ENCODE measurements around the gene NFRKB.
A peak's percentile ranks its signal among the peaks of the same experiment; 100 is the strongest.

Gene NFRKB

DNA sequence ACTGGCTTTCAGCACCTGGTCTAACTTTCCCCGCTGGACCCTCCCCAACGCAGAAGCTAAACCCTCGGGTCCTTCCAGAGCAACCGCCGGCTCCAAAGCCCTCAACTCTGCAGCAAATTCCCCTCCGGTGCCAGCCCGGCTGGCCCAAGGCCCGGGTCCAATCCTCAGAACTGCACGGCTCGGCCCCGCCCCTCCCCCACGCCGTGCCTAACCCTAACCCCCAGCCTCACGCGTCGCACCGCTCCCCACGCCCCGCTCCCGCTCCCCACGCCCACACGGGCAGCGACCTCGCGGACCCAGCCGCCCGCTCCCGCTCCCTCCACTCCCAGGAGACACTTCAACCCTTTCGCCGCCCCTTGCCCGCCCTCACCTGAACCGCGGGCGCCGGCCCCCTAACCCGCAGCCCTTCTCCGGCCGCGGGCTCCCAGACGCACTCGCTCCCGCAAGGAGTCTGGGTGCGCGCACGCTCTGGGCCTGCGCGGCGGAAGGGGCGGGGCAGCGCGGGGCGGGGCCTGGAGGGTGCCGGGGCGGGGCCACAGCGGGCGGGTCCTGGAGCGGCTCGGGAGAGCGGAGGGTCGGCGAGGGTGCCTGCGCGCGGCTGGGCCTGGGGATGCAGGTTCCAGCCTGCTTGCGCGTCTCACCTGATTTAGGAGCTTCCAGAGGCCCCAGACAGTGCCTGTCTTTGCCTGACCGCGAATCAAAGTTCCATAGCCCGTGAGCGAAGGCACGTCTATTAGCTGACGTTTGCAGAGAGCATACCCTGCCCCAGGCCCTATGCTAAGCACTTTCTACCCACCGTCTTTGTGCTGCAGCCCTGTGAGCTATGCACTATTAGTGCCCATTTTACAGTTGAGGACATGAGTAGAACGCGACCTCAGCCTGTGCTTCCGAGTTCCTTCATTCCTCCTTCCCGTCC lies at the start of gene NFRKB:
TSS of gene NFRKB (minus strand) at position 453 of the 916 bp plus-strand sequence. CDS start 2,729 bp downstream, outside the sequence.
- DNase-seq (ENCODE audit: low read depth in 2 of 2) = peak; percentile 88

DNA sequence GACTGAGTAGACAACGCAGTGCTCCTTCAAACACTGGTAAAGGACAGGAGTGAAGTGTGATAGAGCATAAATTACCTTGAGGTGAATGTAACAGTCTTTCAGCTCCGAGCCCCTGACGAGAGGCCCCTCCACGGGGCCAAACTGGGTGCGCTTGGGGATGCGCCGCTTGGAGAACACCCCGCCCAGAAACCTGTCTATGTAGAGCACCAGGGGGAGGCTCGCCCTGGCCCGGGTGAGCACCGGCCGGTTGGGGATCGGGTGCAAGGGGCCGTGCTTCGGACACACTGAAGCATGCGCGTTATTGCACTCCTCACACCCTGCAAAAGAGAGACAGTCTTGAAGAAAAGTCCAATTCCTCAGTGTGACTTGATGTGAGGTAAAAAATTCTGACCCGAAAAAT lies 49.3 kb upstream of the NFRKB start:
- DNase-seq (ENCODE audit: low read depth in 2 of 2) = no peak

DNA sequence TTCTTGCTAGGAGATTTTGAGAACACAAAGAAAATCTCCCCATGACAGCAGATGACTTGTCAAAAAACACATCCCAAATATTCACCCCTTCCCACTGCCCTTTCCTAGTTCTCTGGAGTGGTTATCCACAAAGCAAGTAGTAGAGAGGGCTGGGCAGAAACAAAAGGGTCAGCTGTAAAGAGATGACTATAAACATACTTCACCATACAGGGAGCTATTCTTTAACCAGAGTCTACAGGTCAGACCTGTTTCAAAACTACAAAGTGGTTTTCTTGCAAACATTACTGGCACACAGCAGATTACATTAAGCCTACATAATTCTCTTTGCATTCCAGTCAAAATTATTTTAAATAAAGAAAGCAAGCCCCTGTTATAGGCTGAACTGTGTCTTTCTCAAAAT lies 47.7 kb upstream of the NFRKB start:
- DNase-seq (ENCODE audit: low read depth in 2 of 2) = no peak

DNA sequence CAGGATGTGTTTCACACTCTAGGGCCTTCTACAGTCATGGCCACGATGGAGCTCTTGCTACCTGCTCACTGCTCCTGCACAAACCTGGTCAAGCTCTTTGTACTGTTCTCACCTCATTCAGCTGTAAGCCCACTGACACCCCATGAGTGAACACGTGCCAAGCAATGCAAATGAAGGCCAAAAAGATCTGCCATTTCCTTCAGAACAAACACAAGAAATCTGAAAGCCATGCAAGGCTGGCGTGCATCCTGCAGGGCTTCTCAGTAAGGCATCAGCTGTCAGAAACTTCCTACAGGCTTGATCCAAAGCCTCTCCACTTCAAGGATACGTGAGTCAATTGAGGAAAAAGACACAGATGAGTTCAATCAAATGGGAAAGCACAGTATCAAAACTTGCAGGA lies 44.1 kb upstream of the NFRKB start:
- no peak for DNase-seq (ENCODE audit: low read depth in 2 of 2)

DNA sequence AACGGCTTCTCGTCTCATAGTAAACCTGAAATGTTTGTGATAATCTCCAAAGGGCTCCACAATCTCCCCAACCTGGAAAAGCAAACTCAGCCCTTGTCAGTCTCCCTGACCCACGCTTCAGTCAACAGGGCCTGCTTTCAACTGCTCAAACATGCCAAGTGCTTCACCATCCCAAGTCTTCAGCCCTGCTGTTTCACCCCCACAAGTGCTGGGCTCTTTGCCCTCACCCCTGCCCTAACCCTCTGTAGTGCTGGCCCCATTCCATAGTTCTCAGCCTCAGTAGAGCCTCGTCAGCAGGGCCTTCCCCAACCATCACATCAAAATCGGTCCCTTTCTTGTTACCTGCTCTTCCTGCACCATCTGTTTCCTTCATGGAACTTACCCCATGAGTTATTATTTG lies 43.4 kb upstream of the NFRKB start:
- no peak for DNase-seq (ENCODE audit: low read depth in 2 of 2)

DNA sequence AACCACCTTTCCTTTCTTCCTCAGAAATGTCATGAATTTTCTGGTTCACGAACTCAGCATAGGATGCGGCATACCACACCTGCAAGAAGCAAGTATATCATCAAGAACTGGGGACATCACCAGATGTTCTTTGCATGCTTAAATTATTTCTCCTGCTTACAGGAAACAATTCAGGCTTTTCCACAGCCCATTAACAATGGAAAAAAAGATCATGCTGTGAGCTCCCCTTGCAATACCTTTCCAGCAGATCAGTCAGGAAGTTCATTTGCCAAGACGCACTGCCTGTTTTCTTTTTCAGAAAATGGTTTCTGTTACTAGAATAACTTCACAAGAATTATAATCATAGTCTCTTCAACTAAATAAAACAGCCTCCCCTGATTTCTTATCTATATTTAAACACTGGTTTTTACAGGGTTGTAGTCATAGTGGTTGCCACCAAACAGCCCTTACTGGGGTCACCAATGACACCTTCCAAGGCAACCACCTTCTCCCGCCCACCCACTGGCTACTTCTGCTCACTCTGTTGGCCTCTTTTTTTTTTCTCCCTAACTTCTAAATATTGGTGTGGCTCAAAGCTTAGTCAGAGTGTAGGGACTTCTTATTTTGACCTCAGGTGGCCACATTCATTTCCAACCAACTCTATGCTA lies 42.3 kb upstream of the NFRKB start:
- DNase-seq (ENCODE audit: low read depth in 2 of 2) = no peak

DNA sequence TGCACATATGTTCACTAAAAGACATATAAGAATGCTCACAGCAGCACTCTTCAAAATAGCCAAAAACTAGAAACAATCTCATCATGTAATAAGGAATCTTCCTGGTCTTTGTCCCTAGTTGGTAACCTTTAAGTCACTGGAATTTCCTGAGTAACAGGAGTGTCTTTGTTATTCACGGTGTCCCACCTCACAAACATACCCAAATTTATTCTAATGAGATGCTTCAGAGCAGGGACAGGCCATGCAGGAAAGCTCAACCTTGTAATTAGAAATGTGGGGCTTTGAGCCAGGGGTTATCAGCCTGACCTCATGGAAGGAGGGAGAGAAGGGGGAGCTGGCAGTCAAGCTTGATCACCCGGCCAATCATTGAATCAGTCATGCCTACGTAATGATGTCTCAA lies 40.3 kb upstream of the NFRKB start:
- no peak for DNase-seq (ENCODE audit: low read depth in 2 of 2)

DNA sequence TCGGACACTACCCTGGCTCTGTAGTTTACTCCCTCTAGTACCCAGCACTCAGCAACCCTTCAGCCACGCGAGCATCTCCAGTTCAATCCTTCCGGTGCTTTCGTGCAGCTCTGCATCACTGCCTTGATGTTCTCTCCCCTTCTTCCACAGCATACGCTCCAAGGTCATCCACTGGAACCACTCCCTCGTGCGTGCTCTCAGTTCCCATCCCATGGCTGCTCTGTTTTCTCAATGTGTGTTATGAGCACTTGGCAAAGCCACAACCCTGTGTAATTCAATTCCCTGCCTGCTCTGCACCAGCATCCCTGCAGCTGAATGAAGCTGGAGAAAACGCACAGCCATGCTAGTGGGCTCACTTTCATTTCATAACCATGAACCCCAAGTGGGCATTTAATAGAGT lies 38.5 kb upstream of the NFRKB start:
- no peak for DNase-seq (ENCODE audit: low read depth in 2 of 2)

DNA sequence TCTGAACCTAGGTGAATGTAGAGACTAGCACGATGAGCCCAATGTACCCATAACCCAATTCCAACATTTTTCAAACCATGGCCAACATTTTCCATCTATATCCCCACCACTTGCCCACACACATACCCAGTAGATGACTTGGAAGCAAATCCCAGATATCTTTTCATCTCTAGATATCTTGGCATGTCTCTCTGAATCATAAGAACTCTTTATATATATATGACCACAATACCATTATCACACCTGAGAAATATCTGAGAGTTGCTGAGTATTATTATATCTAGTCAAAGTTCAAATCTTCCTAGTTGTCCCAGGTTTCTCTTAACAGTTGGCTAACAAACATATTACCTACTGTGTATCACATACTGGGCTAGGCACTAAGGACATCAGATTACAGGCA lies 37.9 kb upstream of the NFRKB start:
- DNase-seq (ENCODE audit: low read depth in 2 of 2) = no peak

DNA sequence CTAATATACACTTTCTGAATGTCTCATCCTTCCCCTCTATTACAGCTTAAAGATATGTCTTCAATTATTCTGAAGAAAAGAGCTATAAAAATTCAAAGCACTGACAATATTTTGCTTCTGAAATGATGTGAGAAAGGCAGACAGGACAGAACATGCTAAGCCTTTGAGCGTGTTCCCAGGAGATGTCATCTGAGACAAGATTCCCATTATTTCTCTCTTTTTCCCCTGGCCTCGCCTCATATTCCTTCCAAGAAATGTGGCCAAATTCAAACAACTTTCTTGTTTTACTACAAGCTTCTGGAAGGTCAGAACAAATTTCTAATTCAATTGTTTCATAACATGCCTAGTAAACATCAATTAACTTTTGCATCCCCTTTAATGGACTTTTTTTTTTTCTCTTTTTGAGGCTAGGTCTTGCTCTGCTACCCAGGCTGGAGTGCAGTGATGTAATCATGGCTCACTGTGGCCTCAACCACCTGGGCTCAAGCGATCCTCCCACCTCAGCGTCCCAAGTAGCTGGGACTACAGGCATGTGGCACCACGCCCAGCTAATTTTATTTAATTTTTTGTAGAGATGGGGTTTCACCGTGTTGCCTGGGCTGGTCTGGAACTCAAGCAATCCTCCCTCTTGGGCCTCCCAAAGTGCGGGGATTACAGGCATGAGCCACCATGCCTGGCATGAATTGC lies 37.1 kb upstream of the NFRKB start:
- no peak for DNase-seq (ENCODE audit: low read depth in 2 of 2)

DNA sequence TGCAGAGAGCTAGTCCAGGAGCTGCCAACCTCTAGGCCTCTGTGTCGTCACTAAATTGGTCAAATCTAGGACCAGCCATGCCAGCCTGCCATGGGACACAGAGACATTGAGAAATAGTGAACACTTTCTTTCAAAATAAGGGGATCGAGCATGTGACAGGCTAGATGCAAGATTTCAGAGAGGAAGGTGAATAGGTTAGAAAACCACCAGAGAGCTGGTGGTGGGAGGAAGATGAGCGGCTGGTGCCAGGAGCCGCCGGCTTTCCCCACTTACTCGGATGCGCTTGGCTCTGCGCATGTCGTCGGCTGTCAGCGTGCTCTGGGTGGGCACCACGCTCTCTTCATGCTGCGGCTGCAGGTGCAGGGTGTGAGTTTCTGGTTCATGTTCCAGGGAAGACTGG lies 35.4 kb upstream of the NFRKB start:
- no peak for DNase-seq (ENCODE audit: low read depth in 2 of 2)

DNA sequence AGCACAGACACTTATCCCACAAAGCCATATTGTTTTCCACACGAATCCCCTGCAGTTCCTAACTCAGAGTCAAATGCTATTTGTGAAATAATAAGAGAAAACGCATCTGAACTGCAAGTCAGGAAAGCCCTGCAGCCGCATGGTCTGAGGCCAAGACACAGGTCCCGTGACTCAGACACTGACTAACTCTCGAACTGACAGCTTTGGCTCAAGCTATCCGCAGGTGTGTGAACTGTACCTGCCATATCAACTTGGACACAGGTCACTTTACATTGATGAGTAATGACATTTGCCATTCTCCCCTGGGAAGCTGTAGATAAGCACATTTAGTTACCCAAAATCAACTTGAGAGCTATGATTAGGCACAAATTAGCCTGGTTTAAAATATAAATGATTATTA lies 34.9 kb upstream of the NFRKB start:
- DNase-seq (ENCODE audit: low read depth in 2 of 2) = no peak

DNA sequence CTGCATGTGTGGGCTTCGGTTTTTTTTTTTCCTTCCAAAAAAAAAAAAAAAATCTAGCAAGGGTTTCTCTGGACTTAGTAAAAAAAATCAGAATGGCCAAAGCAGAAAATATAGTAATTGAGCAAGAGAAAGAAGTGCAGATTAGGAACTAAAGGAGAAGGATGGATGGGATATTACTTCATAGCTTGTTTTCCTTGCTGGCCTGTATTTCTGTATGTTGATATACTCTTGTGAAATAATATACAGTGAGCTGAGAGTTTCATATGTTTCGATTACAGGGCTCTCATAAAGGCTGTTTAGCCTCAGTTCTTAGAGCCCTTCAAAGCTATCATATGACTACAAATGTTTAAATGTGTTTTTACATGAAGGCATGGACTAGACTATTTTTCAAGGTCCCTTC lies 34.3 kb upstream of the NFRKB start:
- DNase-seq (ENCODE audit: low read depth in 2 of 2) = no peak

DNA sequence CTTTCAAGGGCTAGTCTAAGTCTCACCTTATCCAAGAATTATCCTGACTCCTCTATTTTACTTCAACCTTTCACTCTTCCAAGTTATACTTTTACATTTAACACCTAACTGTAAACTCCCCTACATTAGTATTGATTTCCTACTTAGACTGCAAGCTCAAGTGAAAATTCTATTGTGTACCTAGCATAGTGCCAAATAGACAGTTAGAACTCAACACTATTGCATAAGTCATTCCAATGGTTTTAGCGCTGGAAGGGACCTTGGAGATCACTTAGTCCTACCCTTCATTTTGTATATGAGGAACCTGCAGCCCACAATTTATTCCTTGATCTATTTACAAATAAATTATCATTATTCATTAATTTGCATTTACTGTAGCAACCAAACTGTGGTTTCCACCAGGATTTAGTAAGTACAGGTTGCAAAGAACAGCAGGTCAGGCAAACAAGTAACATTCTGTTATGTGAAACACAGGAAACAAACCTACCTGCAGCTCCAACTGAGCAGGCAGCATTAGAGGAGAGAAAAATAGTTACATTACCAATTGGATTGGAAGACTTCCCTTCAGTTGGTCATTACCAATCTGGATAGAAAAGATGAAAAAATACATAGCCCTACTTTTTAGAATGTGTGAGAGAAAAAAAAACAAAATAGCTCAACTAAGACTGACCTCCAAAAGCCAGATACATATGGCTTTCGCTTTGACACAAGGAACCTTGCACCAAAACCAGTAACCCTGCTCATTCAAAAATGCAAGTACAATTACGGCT lies 33.7 kb upstream of the NFRKB start:
- no peak for DNase-seq (ENCODE audit: low read depth in 2 of 2)

DNA sequence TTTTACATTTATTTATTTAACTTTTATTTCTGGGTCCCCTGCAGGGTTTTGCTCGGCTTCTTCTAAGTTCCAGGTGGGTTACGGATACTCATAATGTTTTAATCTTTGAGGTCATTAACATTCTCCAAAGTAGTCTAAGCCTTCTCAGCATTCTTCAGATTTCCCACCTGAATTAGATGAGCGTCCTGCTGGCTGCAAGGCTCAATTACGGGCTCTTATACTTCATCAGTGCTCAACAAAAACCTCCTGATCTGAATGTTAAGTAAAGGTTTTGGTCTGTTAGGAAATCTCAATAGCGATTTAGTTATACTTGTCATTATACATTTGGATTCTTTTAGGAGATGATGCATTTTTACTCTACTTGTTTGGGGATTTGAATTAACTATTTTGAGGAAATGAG lies 27.3 kb upstream of the NFRKB start:
- DNase-seq (ENCODE audit: low read depth in 2 of 2) = no peak

DNA sequence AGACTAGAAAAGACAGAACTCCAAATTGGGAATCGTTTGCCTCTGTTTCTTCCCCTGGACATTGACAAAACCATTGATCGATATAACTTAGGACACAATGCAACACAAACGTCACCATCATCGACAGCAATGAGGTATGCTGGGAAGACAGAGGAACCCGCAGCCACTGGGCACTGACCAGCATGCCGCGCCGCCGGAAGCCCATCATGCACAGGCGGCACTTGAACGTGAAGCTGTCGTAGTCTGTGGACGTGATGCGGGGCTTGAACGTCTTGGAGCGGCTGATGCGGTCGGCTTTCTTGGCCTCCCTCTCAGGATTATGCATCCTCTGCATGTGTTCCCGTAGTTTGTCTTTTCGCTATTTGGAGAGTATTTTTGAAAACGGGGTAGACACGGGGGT lies 23.0 kb upstream of the NFRKB start:
- DNase-seq (ENCODE audit: low read depth in 2 of 2) = no peak

DNA sequence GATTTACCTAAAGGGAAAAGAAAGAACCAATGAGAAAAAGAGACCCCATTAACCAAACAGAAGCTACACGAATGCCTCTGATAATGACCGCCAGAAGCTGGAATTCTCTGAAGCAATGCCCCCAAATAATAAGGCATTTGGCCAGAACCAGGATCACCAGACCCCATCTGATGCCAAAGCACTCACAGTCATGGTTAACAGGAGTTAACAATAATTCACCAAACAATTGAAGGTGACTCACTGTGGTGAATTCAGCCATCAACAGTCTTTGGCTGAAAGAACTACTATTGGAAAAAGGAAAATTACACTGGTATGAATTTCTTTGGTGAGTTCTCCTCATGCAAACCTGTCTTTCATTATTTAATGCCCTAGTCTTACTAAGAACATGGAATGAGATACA lies 21.9 kb upstream of the NFRKB start:
- DNase-seq (ENCODE audit: low read depth in 2 of 2) = no peak

DNA sequence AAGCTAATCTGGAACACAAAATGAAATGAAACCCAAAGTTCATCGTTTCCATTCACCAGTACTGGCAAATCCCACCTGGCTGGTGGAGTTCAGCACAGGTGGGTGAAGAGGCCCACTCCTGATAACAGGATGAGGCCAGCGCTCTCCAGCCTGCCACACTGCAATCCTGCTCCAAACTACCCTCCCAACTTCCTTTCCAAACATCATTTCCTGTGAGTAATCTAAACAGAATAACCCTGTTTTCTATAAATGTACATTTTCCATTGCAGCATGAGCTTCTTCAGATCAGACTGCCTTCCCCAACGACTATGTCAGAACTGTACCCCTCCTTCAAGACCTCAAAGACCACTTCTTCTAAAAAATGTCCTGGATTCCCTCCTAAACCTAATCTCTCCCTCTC lies 15.9 kb upstream of the NFRKB start:
- no peak for DNase-seq (ENCODE audit: low read depth in 2 of 2)

DNA sequence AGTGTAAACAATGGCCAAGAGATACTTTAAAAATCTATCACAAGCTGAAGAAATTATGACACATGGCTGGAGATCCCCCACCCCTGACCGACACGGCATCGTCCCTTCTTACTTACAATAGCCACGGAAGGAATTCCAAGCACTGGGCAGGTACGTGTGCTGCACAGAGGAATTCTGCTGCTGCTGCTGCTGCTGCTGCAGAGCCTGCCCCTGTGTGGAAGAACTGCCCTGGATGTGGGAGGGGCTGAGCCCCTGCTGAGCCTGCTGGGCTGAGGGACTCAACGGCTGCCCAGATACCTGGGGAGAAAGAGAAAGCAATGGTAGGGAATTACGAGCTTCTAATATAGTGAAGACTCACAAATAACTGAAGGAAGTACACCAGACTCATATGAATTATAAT lies 15.0 kb upstream of the NFRKB start:
- no peak for DNase-seq (ENCODE audit: low read depth in 2 of 2)

DNA sequence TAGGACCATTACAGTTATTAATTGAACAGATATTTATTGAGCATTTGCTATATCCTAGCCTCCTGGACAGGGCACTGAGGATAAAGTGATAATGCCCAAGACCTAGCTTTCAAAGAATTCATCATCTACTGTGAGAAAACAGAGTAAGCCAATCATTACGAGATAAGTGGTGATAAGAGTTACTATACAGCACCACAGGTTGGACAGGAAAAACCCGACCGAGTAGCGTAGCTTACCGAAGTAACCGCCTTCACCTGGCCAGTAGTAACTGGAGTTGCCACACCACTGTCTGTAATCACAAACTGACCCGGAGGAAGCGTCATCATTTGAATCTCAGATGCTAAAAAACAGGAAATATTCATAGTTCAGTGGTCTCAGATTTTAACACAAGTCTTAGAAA lies 10.0 kb upstream of the NFRKB start:
- DNase-seq (ENCODE audit: low read depth in 2 of 2) = no peak

DNA sequence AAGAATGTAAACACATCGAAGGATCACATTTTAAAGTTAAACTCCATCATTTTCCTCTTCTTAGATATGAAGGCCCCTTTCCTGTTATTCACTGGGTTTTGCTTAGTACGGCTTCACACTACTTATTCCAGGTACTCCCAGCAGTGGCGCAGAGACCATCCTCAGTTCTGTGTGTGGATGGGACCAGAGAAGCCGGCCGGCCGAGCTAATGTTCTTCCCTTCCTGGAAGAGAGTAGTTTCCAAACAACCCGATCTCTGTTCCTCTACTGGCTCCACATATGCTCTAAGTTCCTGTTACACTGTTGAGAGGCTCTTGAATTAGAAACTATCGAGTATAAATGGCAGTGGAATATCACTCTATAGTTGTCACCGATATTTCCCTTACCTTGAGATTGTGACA lies 684 bp upstream of the NFRKB start:
- DNase-seq (ENCODE audit: low read depth in 2 of 2) = no peak

Data from stimulated activated CD4-positive, alpha-beta T cell treated with anti-CD3 and anti-CD28 coated beads, Interleukin-1b, Interleukin-23, amount 100 ng/mL, for 4 hours (primary cell).